ENCODE data around the gene CACNA1D.

GRCh38 chr3:53813229-53813628, 318.8 kb downstream of the CACNA1D start:
- TF ChIP-seq CTCF (conservative IDR thresholded peaks at IDR 0.05; ENCODE audit: low read depth, low read length) (no peak), EZH2 (IDR thresholded peaks at IDR 0.05; ENCODE audit: borderline replicate concordance, low read depth, low read length, poor library complexity, severe bottlenecking) (no peak)

All from A673 (cell line).